Liver (tissue), 9 donors: ENCODE measurements around the gene CLCNKB. TPM values are rescaled to one million over a fixed set of nuclear protein-coding genes. Genes with fewer than 3 reads are reported as not detected.

ENCODE experiments used
- DNase-seq: peaks from one replicate; pipeline ENCODE4 v3.0.0-alpha.2; 2017; ENCODE audit warnings: low spot score
- H3K27ac ChIP-seq, 2 donors: one replicate each; pipeline ENCODE4 v1.7.0; 2013; ENCODE audit warnings: inconsistent platforms in 2 of 2, low read length in 2 of 2, control low read depth in 1 of 2, low read depth in 1 of 2, mild to moderate bottlenecking in 1 of 2
- H3K27me3 ChIP-seq, 4 donors: one replicate each; pipeline versions ENCODE4 v1.6.1 to v1.7.0; 2013; ENCODE audit warnings: low read length in 3 of 4, inconsistent platforms in 1 of 4, mild to moderate bottlenecking in 1 of 4, moderate library complexity in 1 of 4; ENCODE audit not compliant: control insufficient read depth in 4 of 4, insufficient read depth in 4 of 4
- H3K36me3 ChIP-seq, 4 donors: one replicate each; pipeline versions ENCODE4 v1.6.1 to v1.7.0; 2013; ENCODE audit warnings: low read length in 3 of 4, mild to moderate bottlenecking in 3 of 4, low read depth in 1 of 4, moderate library complexity in 1 of 4; ENCODE audit not compliant: control insufficient read depth in 4 of 4, insufficient read depth in 3 of 4
- H3K4me1 ChIP-seq, 4 donors: one replicate each; pipeline versions ENCODE4 v1.6.1 to v1.7.0; 2013; ENCODE audit warnings: low read length in 3 of 4, mild to moderate bottlenecking in 3 of 4, moderate library complexity in 1 of 4; ENCODE audit not compliant: control insufficient read depth in 4 of 4, insufficient read depth in 4 of 4
- H3K4me3 ChIP-seq, 3 donors: one replicate each; pipeline versions ENCODE4 v1.6.1 to v1.7.0; 2013; ENCODE audit warnings: low read length in 3 of 3, control low read depth in 1 of 3, low read depth in 1 of 3, mild to moderate bottlenecking in 1 of 3
- H3K9ac ChIP-seq, 2 donors: one replicate each; pipeline ENCODE4 v1.7.0; 2013; ENCODE audit warnings: low read length in 2 of 2, mild to moderate bottlenecking in 2 of 2, moderate library complexity in 2 of 2, control low read depth in 1 of 2, low read depth in 1 of 2
- H3K9me3 ChIP-seq, 4 donors: one replicate each; pipeline versions ENCODE4 v1.6.1 to v1.7.0; 2013; ENCODE audit warnings: low read length in 3 of 4; ENCODE audit not compliant: control insufficient read depth in 4 of 4
- EGR1 ChIP-seq, 2 donors: IDR thresholded peaks; 2 replicates each; pipeline ENCODE4 v1.6.1; 2016 to 2018; ENCODE audit warnings: antibody characterized with exemption in 2 of 2, low read depth in 2 of 2
- FOXA1 ChIP-seq: IDR thresholded peaks from 2 replicates; pipeline ENCODE4 v1.6.1; 2016; ENCODE audit warnings: antibody characterized with exemption
- FOXA2 ChIP-seq: IDR thresholded peaks from 2 replicates; pipeline ENCODE4 v1.6.1; 2016; ENCODE audit warnings: antibody characterized with exemption
- GABPA ChIP-seq, 2 donors: IDR thresholded peaks in 1 of 2; conservative IDR thresholded peaks in 1 of 2; 2 replicates each; pipeline ENCODE4 v1.6.1; 2016; ENCODE audit warnings: antibody characterized with exemption in 2 of 2, mild to moderate bottlenecking in 1 of 2, moderate library complexity in 1 of 2
- HNF4A ChIP-seq, 2 donors: conservative IDR thresholded peaks; 2 replicates each; pipeline ENCODE4 v1.6.1; 2016; ENCODE audit warnings: antibody characterized with exemption in 2 of 2, mild to moderate bottlenecking in 2 of 2
- HNF4G ChIP-seq: IDR thresholded peaks from 2 replicates; pipeline ENCODE4 v1.6.1; 2016; ENCODE audit warnings: antibody characterized with exemption
- JUND ChIP-seq, 2 donors: IDR thresholded peaks; 2 replicates each; pipeline ENCODE4 v1.6.1; 2016; ENCODE audit warnings: antibody characterized with exemption in 2 of 2
- MAX ChIP-seq: IDR thresholded peaks from 2 replicates; pipeline ENCODE4 v1.6.1; 2016; ENCODE audit warnings: antibody characterized with exemption
- NR2F2 ChIP-seq: IDR thresholded peaks from 2 replicates; pipeline ENCODE4 v1.6.1; 2016; ENCODE audit warnings: antibody characterized with exemption
- RAD21 ChIP-seq, 2 donors: IDR thresholded peaks; 2 replicates each; pipeline ENCODE4 v1.6.1; 2016; ENCODE audit warnings: antibody characterized with exemption in 2 of 2, mild to moderate bottlenecking in 2 of 2
- RXRA ChIP-seq, 2 donors: IDR thresholded peaks; 2 replicates each; pipeline ENCODE4 v1.6.1; 2017 to 2018; ENCODE audit warnings: antibody characterized with exemption in 2 of 2, mild to moderate bottlenecking in 1 of 2
- SP1 ChIP-seq: IDR thresholded peaks from 2 replicates; pipeline ENCODE4 v1.6.1; 2018; ENCODE audit warnings: antibody characterized with exemption, mild to moderate bottlenecking
- TAF1 ChIP-seq: conservative IDR thresholded peaks from 2 replicates; pipeline ENCODE4 v1.6.1; 2016; ENCODE audit warnings: antibody characterized with exemption, mild to moderate bottlenecking
- YY1 ChIP-seq: IDR thresholded peaks from 2 replicates; pipeline ENCODE4 v1.6.1; 2016; ENCODE audit warnings: antibody characterized with exemption, mild to moderate bottlenecking
- WGBS: extraction: QIAGEN DNeasy Blood & Tissue Kit; methylation state at CpG from one replicate; pipeline ENCODE4 v1.1.7; 2013; 5-methylcytosine and 5-hydroxymethylcytosine counted together
- polyA plus RNA-seq, 2 donors: library from polyadenylated mRNA; stranded (reverse) in 1 of 2; unstranded in 1 of 2; fragments of 200-250 nt in 1 of 2; fragments of >200 nt in 1 of 2; fragmentation: Nextera tagmentation in 1 of 2; extraction: Ambion mirVana in 1 of 2; gene quantifications; one replicate each; pipeline versions ENCODE4 v1.2.1 to v1.2.3, GENCODE V29; 2013 to 2015
- total RNA-seq, 2 donors: library from RNA; depleted of rRNA; stranded (reverse); fragments of >200 nt; gene quantifications; one replicate each; pipeline ENCODE4 v1.2.3, GENCODE V29; 2014
- TF ChIP-seq, protein P1 (sequence below): IDR thresholded peaks from 2 replicates; pipeline ENCODE4 v1.6.1; 2016; ENCODE audit warnings: antibody characterized with exemption, mild to moderate bottlenecking
- TF ChIP-seq, protein P2 (sequence below): fragments of 150-350 bp; IDR thresholded peaks from 2 replicates; pipeline ENCODE4 v1.5.1; 2017; ENCODE audit warnings: improper control_type of control experiment, low read depth, low read length; ENCODE audit not compliant: missing input control
- TF ChIP-seq, protein P3 (sequence below): IDR thresholded peaks from 2 replicates; pipeline ENCODE4 v1.6.1; 2016; ENCODE audit warnings: antibody characterized with exemption
- TF ChIP-seq, protein P4 (sequence below): IDR thresholded peaks from 2 replicates; pipeline ENCODE4 v1.6.1; 2016; ENCODE audit warnings: antibody characterized with exemption
- donor health status: healthy.
- donor health status: healthy.
- donor health status: healthy.
- donor health status: healthy.
- donor health status: healthy.

CLCNKB gene
- total and polyA plus RNA-seq, 4 donors = not detected

DNA sequence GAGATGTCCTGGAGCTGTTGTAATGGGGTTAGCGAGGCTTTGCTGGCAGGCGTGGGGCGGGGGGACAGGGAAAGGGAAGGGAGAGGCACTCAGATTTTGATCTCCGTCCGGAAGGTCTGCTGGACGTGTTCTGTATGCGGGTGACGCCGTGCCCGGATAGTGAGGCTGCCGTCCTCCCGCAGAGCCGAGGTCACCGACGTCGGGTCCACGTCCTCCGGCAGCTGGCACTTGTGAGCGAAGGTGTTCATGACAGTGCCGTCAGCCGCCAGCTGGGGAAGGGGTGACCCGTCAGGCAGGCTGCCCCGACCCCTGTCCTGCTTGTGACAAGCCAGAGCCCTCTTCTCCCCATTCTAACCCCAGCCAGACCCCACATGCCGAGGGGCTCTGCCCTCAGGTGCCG lies 28.1 kb upstream of the CLCNKB start:
- TF ChIP-seq GABPA (IDR thresholded peaks at IDR 0.05 in 1 of 2, conservative IDR thresholded peaks at IDR 0.05 in 1 of 2) = no peak
- TF ChIP-seq HNF4G = no peak
- TF ChIP-seq FOXA2 = no peak
- no peak for TF ChIP-seq RAD21 (IDR thresholded peaks at IDR 0.05)
- no peaks in the 10 kb centered on the region for H3K9me3 ChIP-seq
- no peaks in the 10 kb centered on the region for H3K27me3 ChIP-seq
- no peak overlapping the region for H3K27ac ChIP-seq
- H3K4me3 ChIP-seq = no peak overlapping the region
- peaks cover 7 to 15% (median 8%) of the 10 kb centered on the region in 4 donors for H3K4me1 ChIP-seq
- no peak for DNase-seq
- H3K9ac ChIP-seq = no peak overlapping the region
- H3K36me3 ChIP-seq = no peaks in the 10 kb centered on the region
- 96% methylated on average over 25 of the region's 25 CpGs for WGBS

GRCh38 chr1:16015960-16016901 lies 27.4 kb upstream of the CLCNKB start:
- DNase-seq = no peak
- Histone ChIP-seq H3K27ac (no peak overlapping the region), H3K36me3 (no peaks in the 10 kb centered on the region), H3K27me3 (no peaks in the 10 kb centered on the region), H3K4me1 (peaks cover 7 to 15% (median 8%) of the 10 kb centered on the region in 4 donors), H3K9ac (no peak overlapping the region), H3K4me3 (no peak overlapping the region), H3K9me3 (no peaks in the 10 kb centered on the region)
- 83% methylated on average over 23 of the region's 23 CpGs for WGBS
- TF ChIP-seq YY1 = no peak
- no peak for TF ChIP-seq MAX
- no peak for TF ChIP-seq EGR1 (IDR thresholded peaks at IDR 0.05; ENCODE audit: low read depth in 2 of 2)
- no peak for TF ChIP-seq JUND (IDR thresholded peaks at IDR 0.05)
- TF ChIP-seq, protein P1, sequence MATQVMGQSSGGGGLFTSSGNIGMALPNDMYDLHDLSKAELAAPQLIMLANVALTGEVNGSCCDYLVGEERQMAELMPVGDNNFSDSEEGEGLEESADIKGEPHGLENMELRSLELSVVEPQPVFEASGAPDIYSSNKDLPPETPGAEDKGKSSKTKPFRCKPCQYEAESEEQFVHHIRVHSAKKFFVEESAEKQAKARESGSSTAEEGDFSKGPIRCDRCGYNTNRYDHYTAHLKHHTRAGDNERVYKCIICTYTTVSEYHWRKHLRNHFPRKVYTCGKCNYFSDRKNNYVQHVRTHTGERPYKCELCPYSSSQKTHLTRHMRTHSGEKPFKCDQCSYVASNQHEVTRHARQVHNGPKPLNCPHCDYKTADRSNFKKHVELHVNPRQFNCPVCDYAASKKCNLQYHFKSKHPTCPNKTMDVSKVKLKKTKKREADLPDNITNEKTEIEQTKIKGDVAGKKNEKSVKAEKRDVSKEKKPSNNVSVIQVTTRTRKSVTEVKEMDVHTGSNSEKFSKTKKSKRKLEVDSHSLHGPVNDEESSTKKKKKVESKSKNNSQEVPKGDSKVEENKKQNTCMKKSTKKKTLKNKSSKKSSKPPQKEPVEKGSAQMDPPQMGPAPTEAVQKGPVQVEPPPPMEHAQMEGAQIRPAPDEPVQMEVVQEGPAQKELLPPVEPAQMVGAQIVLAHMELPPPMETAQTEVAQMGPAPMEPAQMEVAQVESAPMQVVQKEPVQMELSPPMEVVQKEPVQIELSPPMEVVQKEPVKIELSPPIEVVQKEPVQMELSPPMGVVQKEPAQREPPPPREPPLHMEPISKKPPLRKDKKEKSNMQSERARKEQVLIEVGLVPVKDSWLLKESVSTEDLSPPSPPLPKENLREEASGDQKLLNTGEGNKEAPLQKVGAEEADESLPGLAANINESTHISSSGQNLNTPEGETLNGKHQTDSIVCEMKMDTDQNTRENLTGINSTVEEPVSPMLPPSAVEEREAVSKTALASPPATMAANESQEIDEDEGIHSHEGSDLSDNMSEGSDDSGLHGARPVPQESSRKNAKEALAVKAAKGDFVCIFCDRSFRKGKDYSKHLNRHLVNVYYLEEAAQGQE = no peak
- TF ChIP-seq, protein P2, sequence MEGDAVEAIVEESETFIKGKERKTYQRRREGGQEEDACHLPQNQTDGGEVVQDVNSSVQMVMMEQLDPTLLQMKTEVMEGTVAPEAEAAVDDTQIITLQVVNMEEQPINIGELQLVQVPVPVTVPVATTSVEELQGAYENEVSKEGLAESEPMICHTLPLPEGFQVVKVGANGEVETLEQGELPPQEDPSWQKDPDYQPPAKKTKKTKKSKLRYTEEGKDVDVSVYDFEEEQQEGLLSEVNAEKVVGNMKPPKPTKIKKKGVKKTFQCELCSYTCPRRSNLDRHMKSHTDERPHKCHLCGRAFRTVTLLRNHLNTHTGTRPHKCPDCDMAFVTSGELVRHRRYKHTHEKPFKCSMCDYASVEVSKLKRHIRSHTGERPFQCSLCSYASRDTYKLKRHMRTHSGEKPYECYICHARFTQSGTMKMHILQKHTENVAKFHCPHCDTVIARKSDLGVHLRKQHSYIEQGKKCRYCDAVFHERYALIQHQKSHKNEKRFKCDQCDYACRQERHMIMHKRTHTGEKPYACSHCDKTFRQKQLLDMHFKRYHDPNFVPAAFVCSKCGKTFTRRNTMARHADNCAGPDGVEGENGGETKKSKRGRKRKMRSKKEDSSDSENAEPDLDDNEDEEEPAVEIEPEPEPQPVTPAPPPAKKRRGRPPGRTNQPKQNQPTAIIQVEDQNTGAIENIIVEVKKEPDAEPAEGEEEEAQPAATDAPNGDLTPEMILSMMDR = no peak
- TF ChIP-seq, protein P3, sequence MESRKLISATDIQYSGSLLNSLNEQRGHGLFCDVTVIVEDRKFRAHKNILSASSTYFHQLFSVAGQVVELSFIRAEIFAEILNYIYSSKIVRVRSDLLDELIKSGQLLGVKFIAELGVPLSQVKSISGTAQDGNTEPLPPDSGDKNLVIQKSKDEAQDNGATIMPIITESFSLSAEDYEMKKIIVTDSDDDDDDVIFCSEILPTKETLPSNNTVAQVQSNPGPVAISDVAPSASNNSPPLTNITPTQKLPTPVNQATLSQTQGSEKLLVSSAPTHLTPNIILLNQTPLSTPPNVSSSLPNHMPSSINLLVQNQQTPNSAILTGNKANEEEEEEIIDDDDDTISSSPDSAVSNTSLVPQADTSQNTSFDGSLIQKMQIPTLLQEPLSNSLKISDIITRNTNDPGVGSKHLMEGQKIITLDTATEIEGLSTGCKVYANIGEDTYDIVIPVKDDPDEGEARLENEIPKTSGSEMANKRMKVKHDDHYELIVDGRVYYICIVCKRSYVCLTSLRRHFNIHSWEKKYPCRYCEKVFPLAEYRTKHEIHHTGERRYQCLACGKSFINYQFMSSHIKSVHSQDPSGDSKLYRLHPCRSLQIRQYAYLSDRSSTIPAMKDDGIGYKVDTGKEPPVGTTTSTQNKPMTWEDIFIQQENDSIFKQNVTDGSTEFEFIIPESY = no peak
- TF ChIP-seq NR2F2 = no peak
- no peak for TF ChIP-seq RXRA (IDR thresholded peaks at IDR 0.05)
- TF ChIP-seq, protein P4, sequence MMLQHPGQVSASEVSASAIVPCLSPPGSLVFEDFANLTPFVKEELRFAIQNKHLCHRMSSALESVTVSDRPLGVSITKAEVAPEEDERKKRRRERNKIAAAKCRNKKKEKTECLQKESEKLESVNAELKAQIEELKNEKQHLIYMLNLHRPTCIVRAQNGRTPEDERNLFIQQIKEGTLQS = no peak
- TF ChIP-seq RAD21 (IDR thresholded peaks at IDR 0.05) = no peak
- no peak for TF ChIP-seq SP1
- no peak for TF ChIP-seq HNF4A (conservative IDR thresholded peaks at IDR 0.05)
- no peak for TF ChIP-seq FOXA1
- TF ChIP-seq TAF1 = no peak
- no peak for TF ChIP-seq GABPA (IDR thresholded peaks at IDR 0.05 in 1 of 2, conservative IDR thresholded peaks at IDR 0.05 in 1 of 2)
- no peak for TF ChIP-seq HNF4G
- TF ChIP-seq FOXA2 = no peak
